Muscle layer of duodenum (tissue), 2 donors: ENCODE measurements around the gene OR13F1.

ENCODE experiments used
- H3K27ac ChIP-seq: one replicate; pipeline ENCODE4 v1.7.0; 2013; ENCODE audit warnings: mild to moderate bottlenecking, low read length
- H3K27me3 ChIP-seq: one replicate; pipeline ENCODE4 v1.7.0; 2013; ENCODE audit warnings: low read depth, mild to moderate bottlenecking, control low read depth, low read length
- H3K36me3 ChIP-seq, 2 donors: one replicate each; pipeline ENCODE4 v1.7.0; 2013; ENCODE audit warnings: low read length in 2 of 2, control low read depth in 1 of 2, mild to moderate bottlenecking in 1 of 2; ENCODE audit not compliant: insufficient read depth in 2 of 2, control insufficient read depth in 1 of 2
- H3K4me1 ChIP-seq, 2 donors: one replicate each; pipeline ENCODE4 v1.7.0; 2013; ENCODE audit warnings: low read length in 2 of 2, mild to moderate bottlenecking in 2 of 2, control low read depth in 1 of 2, moderate library complexity in 1 of 2; ENCODE audit not compliant: insufficient read depth in 2 of 2, control insufficient read depth in 1 of 2
- H3K4me3 ChIP-seq, 2 donors: one replicate each; pipeline ENCODE4 v1.7.0; 2013; ENCODE audit warnings: low read length in 2 of 2, low read depth in 1 of 2, mild to moderate bottlenecking in 1 of 2
- H3K9me3 ChIP-seq, 2 donors: one replicate each; pipeline ENCODE4 v1.7.0; 2013; ENCODE audit warnings: low read length in 2 of 2, control low read depth in 1 of 2, mild to moderate bottlenecking in 1 of 2; ENCODE audit not compliant: control insufficient read depth in 1 of 2
- donor health status: healthy.

The OR13F1 gene

DNA sequence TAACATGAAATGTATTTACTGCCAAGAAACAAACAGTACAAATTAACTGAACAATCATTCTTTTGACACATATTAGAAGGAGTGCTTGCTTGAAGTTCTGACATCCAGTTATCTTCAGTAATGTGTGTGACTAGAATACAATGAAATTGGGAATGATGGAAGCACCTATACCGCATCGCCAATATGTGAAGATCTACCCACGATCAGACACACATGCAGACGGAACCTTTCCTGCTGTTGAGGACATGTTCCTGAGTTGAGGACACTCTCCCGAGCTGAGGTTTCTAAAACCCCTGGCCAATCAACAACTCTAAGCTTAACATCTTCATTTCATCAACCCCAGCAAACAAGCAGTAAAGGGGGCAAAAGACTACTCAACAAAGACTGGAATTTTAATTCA lies 32.7 kb downstream of the OR13F1 start, which contains the start of gene OR13C3:
Gene OR13C3, minus strand, starts transcription at position 101 of the 400 bp plus-strand sequence. CDS start 133 bp downstream, outside the sequence.
- H3K9me3 ChIP-seq, result no peaks in the 10 kb centered on the region
- no peaks in the 10 kb centered on the region for H3K4me1 ChIP-seq
- H3K27ac ChIP-seq, result no peak within 1 kb of the TSS
- H3K36me3 ChIP-seq, result no peaks in the 10 kb centered on the region
- no peak within 1 kb of the TSS for H3K4me3 ChIP-seq
- no peaks in the 10 kb centered on the region for H3K27me3 ChIP-seq

GRCh38 chr9:104539275-104539674 lies 35.2 kb downstream of the OR13F1 start:
- Histone ChIP-seq H3K9me3 (no peaks in the 10 kb centered on the region), H3K4me3 (no peak overlapping the region), H3K4me1 (no peaks in the 10 kb centered on the region), H3K36me3 (no peaks in the 10 kb centered on the region), H3K27ac (no peak overlapping the region), H3K27me3 (no peaks in the 10 kb centered on the region)

DNA sequence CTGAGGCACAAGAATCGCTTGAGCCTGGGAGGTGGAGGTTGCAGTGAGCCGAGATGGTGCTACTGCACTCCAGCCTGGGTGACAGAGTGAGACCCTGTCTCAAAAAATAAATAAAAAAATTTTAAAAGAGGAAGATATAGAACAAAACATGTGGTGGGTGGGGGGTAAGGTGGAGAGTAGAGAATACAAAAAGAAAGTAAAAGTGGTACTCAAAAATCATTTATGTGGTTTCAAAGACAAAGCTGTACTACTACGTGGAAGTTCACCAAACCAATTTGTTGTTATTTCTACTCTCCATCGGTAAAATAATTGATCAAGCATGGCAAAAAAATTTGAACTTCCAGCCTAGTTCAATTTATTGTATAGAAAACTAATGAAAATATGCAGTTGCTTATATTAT lies 40.6 kb downstream of the OR13F1 start:
- H3K4me1 ChIP-seq, result no peaks in the 10 kb centered on the region
- no peak overlapping the region for H3K27ac ChIP-seq
- no peaks in the 10 kb centered on the region for H3K36me3 ChIP-seq
- no peak overlapping the region for H3K4me3 ChIP-seq
- H3K27me3 ChIP-seq, result no peaks in the 10 kb centered on the region
- no peaks in the 10 kb centered on the region for H3K9me3 ChIP-seq

DNA sequence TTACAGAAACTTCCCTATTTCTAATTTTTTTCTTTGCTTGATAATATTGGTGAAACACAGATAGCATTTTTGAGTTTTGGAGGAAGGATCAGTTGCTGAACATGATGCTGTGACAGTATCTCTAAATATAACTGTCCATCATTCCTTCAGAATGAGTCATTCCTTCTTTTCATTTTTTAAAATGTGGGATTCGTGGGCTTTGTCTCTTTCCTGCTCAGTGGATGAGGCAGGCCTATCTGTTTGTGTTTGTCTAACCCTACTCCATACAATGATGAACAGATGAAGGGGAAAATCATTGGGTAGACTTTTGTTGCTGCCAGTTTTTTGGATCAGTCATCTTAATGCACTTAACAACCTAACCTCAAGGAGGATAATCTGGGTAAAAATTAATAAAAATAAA lies 49.2 kb downstream of the OR13F1 start:
- no peaks in the 10 kb centered on the region for H3K36me3 ChIP-seq
- H3K4me3 ChIP-seq, result no peak overlapping the region
- H3K9me3 ChIP-seq, result peaks cover 0 to 4% of the 10 kb centered on the region in 2 donors
- H3K27me3 ChIP-seq, result no peaks in the 10 kb centered on the region
- no peak overlapping the region for H3K27ac ChIP-seq
- H3K4me1 ChIP-seq, result no peaks in the 10 kb centered on the region
